GM21360 (cell line): ENCODE results near the gene ESRP2.

ENCODE experiments used
- ATAC-seq: cut with Tn5 transposase; IDR thresholded peaks from one replicate; pipeline ENCODE4 v1.9.1; 2021; ENCODE audit warnings: mild to moderate bottlenecking, moderate library complexity; ENCODE audit not compliant: unreplicated experiment

ESRP2 gene

DNA sequence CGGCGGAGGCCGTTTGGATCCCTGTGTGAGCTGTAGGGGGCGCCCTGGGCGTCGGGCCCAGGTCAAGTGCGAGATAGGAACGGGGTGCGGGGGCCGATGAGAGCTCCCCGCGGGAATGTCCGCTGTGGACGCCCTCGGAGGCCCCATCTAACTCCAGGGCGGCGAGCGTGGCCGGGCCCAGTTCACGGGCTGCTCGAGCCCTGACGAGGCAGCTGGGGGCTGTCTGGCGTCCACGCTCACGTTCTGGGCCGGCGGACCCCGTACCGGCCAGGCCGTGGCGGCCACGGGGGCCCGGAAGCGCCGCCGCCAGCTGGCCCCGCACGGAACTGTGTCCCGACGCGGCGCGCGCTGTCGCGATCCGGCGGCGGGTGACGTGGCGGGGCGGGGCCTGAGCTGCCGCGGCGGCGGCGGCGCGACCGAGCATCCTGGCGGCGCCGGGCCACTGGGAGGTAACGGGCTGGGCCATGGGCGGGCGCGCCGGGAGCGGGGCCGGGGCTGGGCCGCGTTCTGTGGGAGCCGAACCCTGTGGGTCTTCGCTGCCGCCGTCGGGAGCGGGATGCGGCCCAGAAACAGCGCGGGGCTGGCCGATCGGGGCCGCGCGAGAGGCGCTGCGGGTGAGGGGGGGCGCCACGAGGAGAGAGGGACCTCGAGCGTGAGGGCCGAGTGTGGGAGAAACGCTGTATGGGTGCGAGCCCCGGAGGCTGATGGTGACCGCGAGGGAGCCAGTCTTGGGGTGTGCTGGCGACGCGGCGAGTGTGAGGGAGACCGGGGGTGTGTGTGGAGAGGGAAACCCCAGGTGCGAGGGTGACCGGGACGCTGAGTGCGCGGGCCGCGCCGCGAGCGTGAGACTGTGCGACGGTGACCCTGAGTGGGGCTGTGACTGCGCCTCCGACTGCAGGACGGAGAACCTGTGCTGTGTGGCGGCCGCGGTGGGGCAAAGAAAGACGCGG, 28.5 kb upstream of the ESRP2 start, which contains the start of gene SLC7A6:
SLC7A6 (plus strand) TSS at position 399 of the 950 bp plus-strand sequence. CDS start 10,201 bp downstream, outside the sequence.
- peak; percentile 52 for ATAC-seq

DNA sequence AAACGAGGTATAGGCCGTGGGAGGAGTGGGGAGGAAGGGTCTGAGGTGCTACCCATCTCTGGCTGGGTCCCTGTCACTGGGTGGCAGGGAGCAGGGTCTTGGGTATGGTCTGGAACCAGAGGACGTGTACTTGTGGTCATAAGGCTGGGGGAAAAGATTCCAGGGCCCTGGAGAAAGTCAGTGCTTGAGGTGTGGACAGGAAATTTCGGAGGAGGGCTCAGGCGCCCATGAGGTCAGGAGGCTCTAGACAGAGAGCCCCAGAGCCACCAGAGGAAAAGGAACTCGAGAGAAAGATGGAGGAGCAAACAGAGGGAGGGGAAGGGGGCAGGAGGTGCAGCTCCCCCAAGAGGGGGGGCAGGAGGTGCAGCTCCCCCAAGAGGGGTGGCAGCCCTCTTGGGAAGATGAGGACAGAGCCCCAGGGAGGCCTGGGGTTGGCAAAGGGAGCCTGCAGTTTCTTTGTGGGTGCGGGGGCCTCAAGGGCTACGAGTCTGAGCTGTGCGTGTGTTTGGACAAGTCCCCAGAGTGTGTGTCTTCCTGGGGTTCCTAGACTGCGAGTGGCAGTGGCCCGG, 27.7 kb upstream of the ESRP2 start:
- no peak for ATAC-seq

DNA sequence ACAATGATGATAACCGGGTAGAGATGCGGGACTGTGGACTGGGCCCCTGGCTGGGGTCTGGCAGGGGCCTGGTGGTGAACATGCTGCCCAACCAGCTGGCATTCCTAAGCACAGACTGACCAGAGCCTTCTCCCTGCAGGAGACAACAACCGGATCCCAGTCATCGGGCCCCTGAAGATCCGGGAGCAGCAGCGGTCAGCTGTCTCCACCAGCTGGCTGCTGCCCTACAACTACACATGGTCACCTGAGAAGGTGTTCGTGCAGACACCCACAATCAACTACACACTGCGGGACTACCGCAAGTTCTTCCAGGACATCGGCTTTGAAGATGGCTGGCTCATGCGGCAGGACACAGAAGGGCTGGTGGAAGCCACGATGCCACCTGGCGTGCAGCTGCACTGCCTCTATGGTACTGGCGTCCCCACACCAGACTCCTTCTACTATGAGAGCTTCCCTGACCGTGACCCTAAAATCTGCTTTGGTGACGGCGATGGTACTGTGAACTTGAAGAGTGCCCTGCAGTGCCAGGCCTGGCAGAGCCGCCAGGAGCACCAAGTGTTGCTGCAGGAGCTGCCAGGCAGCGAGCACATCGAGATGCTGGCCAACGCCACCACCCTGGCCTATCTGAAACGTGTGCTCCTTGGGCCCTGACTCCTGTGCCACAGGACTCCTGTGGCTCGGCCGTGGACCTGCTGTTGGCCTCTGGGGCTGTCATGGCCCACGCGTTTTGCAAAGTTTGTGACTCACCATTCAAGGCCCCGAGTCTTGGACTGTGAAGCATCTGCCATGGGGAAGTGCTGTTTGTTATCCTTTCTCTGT, 23.3 kb upstream of the ESRP2 start:
- ATAC-seq = no peak

DNA sequence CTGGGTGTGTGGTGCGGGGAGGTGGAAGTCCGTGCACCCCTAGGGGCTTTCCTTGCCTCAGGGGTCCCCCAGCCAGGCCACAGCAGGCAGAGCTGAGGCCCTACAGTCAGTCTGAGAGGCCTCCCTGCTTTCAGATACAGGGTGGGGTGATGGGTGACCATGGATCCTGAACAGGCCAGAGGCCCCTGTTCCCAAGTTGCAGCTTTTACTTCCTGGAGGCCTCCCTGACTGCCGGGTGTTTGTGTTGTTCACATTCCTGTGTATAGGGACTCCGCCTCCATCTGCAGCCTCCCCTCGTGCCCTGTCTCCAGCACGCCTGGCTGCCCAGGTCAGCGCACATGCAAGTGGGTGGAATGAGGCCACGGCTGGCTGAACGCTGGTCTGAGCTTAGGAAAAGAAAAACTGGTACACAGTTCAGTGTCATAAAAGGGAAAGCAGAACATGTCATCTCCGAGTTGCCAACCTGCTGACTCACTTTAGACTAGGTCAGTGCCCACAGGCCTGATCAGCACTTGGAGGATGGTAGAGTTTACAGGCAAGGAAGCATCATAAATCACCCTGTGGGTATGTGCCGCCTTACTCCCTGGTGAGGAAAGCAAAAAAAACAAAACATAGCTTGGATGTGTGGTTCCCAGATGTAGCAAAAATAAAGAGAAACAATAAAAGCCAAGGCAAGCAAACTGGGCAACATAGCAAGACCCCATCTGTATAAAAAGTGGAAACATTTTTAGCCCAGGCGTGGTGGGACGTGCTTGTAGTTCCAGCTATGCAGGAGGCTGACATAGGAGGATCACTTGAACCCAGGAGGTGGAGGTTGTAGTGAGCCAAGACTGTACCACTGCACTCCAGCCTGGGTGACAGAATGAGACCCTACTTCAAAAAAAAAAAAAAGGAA, 22.2 kb upstream of the ESRP2 start:
- ATAC-seq = no peak

DNA sequence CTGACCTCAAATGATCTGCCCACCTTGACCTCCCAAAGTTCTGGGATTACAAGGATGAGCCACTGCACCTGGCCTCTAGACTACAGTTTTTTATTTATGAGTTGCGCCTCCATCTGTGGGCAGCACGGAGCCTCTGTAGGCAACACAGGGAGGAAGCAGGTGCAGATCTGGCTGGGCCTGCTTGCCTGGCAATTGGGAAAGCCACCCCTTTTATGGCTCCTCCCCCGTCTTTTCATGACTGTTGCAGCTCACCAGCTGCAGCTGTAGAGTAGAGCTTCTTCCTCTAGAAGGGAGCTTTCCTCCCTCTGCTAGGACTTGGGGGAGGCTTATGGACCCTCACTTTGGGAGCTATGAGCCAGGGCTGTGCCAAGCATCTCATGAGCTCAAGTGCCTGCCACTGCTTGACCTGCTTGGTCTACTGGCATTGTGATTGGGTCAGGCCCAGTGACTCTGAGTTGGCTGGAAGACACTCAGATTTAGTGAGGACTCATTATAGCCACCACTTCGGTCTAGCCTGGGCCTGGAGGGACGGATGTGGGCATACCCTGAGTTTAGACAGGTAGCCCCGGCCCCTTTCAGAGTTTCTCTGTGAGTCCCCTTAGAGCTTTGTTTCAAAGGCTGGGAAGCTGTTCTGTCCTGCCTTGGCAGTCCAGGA, 21.5 kb upstream of the ESRP2 start:
- no peak for ATAC-seq

DNA sequence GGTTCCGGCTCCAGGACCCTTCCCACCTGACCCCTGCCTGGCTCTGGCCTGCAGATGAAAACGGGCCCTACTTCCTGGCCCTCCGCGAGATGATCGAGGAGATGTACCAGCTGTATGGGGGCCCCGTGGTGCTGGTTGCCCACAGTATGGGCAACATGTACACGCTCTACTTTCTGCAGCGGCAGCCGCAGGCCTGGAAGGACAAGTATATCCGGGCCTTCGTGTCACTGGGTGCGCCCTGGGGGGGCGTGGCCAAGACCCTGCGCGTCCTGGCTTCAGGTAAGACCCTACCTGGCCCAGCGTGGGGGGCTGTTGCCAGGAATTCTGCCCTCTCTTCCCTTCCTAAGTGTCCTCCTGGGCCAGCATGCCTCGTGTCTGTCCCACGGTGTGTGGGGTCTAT, 19.8 kb upstream of the ESRP2 start:
- ATAC-seq = no peak

DNA sequence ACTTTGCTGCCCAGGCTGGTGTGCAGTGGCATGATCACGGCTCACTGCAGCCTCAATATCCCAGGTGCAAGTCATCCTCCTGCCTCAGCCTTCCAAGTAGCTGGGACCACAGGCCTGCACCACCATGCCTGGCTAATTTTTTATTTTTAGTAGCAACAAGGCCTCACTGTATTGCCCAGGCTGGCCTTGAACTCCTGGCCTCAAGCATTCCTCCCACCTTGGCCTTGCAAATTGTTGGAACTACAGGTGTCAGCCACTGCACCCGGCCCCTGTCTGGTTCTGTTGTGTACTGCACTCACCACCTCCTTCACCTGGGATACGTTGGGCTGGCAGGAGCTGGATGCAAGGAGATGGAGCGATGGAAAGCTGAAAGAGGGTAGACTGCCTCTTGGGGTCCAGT, 17.8 kb upstream of the ESRP2 start:
- no peak for ATAC-seq

DNA sequence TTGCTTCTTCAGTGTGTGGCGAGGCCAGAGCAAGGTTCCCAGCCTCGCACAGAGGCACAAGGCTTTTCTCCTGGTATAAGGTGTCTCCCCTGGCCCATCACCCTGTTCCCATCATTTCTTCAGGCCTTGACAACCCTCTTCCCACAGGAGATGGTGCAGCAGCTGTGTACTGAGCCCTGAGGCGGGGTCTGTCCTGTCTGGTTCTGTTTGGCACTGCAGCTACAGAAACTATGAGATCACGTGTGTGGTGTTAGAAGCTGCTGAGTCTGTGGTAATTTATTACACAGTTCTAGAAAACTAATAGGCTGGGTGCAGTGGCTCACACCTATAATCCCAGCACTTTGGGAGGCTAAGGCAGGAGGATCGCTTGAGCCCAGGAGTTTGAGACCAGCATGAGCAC, 16.5 kb upstream of the ESRP2 start:
- ATAC-seq = no peak

DNA sequence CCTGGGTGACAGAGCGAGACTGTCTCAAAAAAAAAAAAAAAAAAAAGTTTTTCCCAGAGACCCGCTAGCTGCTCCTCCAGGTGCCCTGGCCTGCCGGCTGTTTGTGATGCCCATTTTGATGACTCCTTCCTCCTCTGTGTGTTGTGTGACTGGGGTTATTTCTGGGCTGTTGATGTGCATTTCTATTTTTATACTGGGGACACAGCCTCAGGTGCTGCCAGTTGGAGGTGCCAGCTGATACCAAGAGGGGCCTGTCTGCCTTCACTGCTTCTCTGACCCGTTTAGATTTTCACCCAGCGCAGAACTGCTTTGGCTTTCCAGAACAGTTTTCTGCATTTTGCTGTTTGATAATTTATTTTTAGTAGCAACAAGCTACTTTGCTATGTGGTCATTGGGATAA, 15.9 kb upstream of the ESRP2 start:
- ATAC-seq = no peak

DNA sequence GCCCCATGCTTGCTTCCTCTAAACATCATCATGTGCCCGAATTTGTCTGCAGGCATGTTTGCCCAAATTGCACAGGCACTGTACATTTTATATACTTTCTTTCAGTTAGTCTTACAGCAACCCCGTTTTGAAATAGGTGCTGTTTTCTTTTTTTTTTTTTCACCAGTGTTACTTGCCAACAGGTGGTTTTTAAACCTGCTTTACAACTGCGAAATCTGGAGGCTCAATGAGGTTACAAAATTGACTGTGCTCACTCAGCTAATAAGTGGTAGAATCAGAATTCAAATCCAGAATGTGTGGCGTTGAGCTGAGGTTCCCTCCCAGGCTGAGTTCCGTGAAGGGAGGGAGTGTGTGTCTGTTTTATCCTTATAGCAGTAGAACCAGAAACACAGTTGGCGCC, 15.0 kb upstream of the ESRP2 start:
- no peak for ATAC-seq

DNA sequence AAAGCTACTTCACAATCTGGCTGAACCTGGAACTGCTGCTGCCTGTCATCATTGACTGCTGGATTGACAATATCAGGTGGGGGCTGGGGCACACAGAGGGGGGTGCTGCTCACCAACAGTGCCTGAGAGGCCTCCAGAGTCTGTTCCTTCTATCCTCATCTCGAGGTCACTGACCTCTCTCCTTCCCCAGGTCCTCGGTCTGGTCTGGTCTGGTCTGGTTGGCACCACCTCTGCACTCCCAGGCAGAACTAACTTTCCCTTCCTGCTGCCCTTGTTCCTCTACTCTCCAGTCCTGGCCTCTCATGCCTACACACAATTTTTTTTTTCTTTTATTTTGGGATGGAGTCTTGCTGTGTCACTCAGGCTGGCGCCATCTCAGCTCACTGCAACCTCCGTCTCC, 13.4 kb upstream of the ESRP2 start:
- no peak for ATAC-seq

DNA sequence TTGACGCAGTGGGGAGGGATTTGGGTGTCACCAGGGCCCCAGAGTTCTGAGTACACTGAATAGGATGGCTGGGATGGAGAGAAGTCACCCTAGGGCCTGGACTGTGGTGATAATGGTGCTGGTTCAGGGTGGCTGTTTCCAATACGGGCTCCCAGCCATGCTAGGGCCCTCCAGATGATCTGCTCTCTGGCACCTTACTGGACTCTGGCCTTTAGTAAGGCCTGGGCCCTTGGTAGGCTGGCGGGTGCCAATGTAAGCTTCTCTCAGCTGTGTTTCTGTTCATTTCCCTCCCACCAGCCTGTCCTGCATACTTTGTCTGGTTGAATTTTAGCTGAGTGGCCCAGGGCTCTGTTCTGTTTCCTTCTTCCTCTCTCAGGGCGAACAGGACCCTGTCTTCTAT, 12.0 kb upstream of the ESRP2 start:
- no peak for ATAC-seq

DNA sequence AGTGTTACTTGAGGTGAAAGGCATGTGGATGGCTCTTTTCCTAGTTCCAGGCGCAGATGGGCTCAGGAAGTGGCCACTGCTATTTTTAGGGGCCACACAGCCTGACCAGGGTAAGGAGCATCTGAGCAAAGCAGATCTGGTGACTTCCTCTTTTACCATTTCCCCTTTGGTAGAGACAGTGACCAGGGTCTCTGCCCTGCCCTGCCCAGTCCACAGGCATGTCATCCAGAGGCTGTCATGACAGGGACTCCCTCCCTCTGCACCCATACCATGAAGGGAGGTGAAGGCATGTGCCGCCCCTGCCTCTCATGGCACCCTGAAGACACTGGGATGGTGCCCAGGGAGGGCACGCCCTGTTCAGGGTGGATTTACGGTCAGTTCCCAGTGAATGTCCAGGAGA, 11.5 kb upstream of the ESRP2 start:
- ATAC-seq = no peak

DNA sequence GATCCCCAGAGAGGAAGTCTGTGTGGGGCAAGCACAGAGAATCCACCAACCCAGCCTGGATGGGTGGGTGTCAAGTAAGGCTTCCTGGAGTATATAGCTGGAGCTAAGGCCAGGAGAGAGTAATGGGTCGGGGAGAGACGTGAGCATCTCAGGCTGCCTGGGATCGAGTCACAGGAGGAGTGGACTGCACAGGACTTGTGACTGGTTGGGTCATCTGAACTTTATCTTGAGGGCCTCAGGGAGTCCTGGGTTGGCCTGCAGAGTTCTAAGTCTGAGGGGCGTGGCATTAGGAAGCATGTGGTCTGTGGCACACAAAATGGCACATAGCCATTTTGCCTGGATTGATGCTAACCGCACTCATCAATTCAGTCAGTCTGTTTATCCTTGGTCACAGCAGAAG, 10.7 kb upstream of the ESRP2 start:
- no peak for ATAC-seq

DNA sequence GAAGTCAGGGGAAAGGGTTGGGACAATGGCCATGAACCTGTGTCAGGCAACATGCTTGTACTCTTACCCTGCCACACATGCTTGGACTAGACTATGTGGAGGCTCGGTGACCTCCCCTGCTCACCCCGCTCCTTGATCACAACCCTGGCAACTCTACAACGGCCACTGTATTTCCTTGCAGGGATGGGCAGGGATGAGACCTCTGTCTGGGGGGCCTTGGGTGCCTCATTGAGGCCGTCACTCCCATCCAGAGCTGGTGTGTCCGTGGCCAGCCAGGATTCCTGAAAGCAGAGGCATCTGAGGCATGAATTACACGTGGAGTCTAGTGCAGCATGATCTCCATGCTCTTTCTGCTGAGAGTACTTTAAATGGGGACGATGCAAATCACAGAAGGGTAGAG, 10.2 kb upstream of the ESRP2 start:
- no peak for ATAC-seq

DNA sequence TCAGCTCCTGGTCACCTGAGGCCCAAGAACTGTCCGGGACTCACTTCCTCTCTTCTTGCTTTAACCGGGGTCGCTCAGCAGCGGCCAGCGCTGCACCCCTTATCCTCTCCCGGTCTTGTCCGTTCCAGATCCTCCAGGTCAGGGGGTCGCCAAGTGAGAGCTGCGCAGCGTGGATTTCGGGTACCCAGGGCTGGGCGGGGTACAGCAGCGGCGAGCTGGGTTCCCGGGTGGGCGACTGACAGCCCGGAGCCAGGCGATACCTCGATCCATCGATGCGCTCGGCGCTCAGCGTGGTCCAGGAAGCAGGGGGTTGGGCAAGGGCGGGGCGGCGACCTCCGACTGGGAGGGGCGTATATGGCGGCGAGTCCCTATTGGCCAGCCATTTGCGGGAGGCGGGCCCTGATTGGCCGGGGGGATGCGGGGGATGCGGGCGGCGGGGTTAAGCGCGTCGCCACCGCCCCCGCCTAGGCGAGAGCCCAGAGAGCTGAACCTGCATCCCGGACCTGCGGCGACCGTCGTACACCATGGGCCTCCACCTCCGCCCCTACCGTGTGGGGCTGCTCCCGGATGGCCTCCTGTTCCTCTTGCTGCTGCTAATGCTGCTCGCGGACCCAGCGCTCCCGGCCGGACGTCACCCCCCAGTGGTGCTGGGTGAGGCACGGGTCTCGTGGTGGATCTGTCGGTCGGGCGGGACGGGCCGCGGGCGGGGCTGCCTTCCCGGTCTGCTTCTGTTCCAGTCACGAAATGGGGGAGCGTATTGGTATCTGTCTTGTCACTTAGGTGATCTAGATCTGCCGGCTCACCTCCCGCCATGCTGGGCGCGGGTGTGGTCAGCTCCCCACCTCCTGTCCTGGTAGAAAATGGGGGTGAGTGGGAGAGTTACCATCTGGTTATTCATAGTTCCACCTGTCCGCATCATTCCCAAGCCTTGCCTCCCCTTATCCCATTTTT, 9.3 kb upstream of the ESRP2 start, which contains the start of gene PLA2G15:
PLA2G15 (plus strand) TSS at position 471 of the 951 bp plus-strand sequence; CDS start at position 525, 54 bp downstream.
- ATAC-seq = peak; percentile 80

DNA sequence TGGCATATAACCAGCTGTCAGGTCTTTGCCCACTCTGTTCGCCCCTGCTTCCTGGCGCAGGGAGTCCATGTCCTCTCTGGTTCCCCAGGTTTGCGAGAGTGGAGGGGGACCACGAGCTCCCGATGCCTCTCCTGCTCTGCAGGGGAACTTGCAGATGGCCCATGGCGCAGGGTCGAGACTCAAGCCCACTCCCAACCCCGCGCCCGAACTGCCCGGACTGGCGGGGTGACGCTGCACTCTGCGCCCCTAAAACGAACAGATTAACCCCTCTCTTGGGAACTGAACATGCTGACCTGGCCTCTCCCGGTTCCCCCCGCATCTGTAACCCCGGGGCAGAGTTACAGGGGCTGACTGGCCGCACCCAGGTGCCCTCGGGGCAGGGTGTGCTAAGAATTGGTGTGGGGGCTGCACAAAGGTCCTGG, 8.6 kb upstream of the ESRP2 start:
- ATAC-seq = no peak

DNA sequence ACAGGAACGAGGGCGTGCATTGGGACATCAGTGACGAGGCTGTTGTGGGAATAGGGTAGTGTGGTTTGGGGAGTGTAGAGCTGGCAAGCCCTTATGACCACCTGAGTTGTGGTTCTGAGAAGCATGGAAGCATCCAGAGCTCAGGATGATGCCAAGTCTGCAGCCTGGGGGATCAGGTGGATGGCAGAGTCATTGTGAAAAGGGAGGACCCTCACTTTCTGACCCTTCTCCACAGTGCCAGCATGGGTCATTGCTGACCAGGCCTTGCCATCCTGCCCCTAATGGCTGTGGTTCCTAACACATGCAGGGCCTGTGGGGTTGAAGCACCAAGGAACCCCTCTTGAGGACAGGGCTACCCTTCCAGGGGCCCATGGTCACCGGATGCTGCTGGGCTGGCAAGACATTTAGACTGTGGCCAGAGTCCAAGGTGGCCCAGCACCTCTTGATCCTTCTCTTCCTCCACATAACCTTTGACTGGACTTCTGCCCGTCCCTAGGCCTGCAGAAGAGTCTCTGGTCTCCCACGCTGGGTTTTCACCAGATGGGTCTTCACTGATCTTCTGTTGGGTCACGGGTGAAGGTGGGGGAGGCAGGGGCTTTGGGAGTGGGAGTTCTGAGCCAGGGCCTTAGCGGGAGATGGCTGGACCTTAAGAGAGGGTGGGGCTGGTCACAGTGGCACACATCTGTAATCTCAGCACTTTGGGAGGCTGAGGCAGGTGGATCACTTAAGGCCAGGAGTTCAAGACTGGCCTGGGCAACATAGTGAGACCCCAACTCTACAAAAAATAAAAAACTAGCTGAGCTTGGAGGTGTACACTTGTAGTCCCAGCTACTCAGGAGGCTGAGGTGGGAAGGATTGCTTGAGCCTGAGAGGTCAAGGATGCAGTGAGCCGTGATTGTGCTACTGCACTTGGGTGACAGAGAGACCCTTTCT, 7.3 kb upstream of the ESRP2 start:
- ATAC-seq = no peak
